ENCODE measurements around the gene GNB4. TPM values are rescaled to one million over a fixed set of nuclear protein-coding genes. Genes with fewer than 3 reads are reported as not detected.

GNB4 gene
- total RNA-seq, 4 donors from 2014 or later = 74.2 to 158 (median 82.1) TPM

DNA sequence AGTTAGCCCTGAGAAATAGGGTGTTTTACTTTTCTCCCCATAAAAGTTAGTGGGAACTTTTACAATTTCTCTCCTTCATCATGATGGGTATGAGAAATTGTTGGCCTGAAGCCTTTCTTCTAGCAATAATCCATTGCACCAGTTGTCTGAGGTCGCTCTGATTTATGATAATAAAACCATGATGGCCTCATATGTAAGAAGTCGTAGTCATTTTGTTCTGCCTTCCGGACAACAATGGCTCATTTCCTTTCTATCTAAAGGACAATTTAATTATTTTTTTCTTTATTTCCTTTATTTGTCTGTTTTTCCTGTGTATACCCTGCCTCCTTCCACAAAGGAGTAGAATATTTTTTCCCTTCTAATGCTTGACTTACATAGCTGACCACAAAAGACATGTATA is 31.6 kb upstream of the GNB4 start:
- H3K36me3 ChIP-seq = no peaks in the 10 kb centered on the region
- H3K9me3 ChIP-seq = no peaks in the 10 kb centered on the region
- no peak overlapping the region for H3K4me3 ChIP-seq
- H3K27ac ChIP-seq = no peak overlapping the region
- no peak for ATAC-seq
- H3K4me1 ChIP-seq = no peaks in the 10 kb centered on the region
- TF ChIP-seq POLR2AphosphoS5 (IDR thresholded peaks at IDR 0.05) (no peak), EP300 (IDR thresholded peaks at IDR 0.05) (no peak), POLR2A (IDR thresholded peaks at IDR 0.05) (no peak)
- TF ChIP-seq, protein P1, sequence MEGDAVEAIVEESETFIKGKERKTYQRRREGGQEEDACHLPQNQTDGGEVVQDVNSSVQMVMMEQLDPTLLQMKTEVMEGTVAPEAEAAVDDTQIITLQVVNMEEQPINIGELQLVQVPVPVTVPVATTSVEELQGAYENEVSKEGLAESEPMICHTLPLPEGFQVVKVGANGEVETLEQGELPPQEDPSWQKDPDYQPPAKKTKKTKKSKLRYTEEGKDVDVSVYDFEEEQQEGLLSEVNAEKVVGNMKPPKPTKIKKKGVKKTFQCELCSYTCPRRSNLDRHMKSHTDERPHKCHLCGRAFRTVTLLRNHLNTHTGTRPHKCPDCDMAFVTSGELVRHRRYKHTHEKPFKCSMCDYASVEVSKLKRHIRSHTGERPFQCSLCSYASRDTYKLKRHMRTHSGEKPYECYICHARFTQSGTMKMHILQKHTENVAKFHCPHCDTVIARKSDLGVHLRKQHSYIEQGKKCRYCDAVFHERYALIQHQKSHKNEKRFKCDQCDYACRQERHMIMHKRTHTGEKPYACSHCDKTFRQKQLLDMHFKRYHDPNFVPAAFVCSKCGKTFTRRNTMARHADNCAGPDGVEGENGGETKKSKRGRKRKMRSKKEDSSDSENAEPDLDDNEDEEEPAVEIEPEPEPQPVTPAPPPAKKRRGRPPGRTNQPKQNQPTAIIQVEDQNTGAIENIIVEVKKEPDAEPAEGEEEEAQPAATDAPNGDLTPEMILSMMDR (IDR thresholded peaks at IDR 0.05) = no peak
- WGBS, 2 donors (ENCODE audit: low coverage in 1 of 2) = 72 to 78% methylated on average over 3 of the region's 3 CpGs
- no peaks in the 10 kb centered on the region for H3K27me3 ChIP-seq

DNA sequence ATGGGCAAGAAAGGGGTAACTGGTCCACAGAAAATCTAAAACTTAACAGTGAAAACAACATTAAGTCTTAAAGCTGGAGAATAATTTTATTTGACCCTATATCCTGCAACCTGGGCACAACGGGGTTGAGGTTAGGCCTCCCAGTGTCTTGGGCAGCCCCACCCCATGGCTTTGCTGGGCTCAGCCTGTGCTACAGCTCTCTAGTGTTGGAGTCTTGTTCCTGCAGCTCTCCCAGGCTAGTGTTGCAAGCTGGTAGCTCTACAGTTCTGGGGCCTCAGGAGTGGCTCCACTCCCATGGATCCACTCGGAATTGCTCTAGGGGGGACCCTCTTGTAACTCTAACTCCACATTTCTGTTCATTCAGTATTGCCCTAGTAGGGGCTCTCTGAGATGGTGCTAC is 24.9 kb upstream of the GNB4 start:
- Histone ChIP-seq H3K27me3 (no peaks in the 10 kb centered on the region), H3K27ac (no peak overlapping the region), H3K36me3 (no peaks in the 10 kb centered on the region), H3K4me1 (no peaks in the 10 kb centered on the region), H3K9me3 (no peaks in the 10 kb centered on the region), H3K4me3 (no peak overlapping the region)
- no peak for ATAC-seq
- WGBS, 2 donors (ENCODE audit: low coverage in 1 of 2) = 88 to 100% methylated on average over 1 of the region's 2 CpGs
- TF ChIP-seq EP300 (IDR thresholded peaks at IDR 0.05) (no peak), POLR2AphosphoS5 (IDR thresholded peaks at IDR 0.05) (no peak), POLR2A (IDR thresholded peaks at IDR 0.05) (no peak)
- TF ChIP-seq, protein P1 (IDR thresholded peaks at IDR 0.05) = no peak

DNA sequence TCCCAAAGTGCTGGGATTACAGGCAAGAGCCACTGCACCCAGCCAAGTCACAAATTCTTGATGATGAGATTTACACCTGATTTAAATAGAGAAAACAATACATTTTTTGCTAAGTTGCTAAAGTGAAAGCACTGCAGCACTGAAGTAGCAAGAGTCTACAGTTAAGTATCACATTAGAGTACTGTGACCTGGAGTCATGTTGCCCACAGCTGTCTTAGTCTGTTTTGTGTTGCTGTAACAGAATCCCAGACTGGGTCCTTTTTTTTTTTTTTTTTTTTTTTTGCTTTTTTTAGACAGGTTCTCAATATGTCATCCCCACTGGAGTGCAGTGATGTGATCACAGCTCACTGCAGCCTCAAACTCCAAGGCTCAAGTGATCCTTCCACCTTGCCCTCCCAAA is 23.2 kb upstream of the GNB4 start:
- no peak overlapping the region for H3K27ac ChIP-seq
- no peak for ATAC-seq
- TF ChIP-seq, protein P1 (IDR thresholded peaks at IDR 0.05) = no peak
- TF ChIP-seq POLR2A (IDR thresholded peaks at IDR 0.05) (no peak), POLR2AphosphoS5 (IDR thresholded peaks at IDR 0.05) (no peak), EP300 (IDR thresholded peaks at IDR 0.05) (no peak)
- H3K4me1 ChIP-seq = no peaks in the 10 kb centered on the region
- H3K4me3 ChIP-seq = no peak overlapping the region
- no peaks in the 10 kb centered on the region for H3K9me3 ChIP-seq
- H3K36me3 ChIP-seq = no peaks in the 10 kb centered on the region
- H3K27me3 ChIP-seq = no peaks in the 10 kb centered on the region

DNA sequence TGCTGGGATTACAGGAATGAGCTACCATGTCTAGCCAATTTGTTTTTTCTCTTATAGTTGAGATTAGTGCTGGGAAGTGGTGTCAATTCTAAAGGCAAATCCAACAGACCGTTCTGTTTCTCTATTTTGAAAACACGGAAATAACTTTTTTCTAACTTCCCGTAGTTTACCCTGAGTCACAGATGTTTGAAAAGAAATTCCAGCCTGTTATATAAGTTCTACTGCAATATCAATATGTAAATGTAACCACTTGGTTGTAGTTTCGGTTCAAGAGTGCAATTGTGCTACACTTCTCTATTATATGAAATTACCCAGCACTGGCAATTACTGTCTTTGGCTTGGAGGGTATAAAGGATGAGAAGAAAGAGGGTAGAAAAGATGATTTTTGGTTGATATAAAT is 22.3 kb upstream of the GNB4 start:
- no peaks in the 10 kb centered on the region for H3K36me3 ChIP-seq
- peak; percentile 19 for ATAC-seq
- no peaks in the 10 kb centered on the region for H3K4me1 ChIP-seq
- no peaks in the 10 kb centered on the region for H3K27me3 ChIP-seq
- TF ChIP-seq POLR2AphosphoS5 (IDR thresholded peaks at IDR 0.05) = no peak
- no peak for TF ChIP-seq POLR2A (IDR thresholded peaks at IDR 0.05)
- TF ChIP-seq, protein P1 (IDR thresholded peaks at IDR 0.05) = no peak
- WGBS, 2 donors (ENCODE audit: low coverage in 1 of 2) = 65 to 100% methylated on average over 1 to 4 of the region's 4 CpGs
- H3K27ac ChIP-seq = peak overlapping the region in 2 of 4 donors; percentile 10 to 23
- H3K4me3 ChIP-seq = no peak overlapping the region
- no peaks in the 10 kb centered on the region for H3K9me3 ChIP-seq

DNA sequence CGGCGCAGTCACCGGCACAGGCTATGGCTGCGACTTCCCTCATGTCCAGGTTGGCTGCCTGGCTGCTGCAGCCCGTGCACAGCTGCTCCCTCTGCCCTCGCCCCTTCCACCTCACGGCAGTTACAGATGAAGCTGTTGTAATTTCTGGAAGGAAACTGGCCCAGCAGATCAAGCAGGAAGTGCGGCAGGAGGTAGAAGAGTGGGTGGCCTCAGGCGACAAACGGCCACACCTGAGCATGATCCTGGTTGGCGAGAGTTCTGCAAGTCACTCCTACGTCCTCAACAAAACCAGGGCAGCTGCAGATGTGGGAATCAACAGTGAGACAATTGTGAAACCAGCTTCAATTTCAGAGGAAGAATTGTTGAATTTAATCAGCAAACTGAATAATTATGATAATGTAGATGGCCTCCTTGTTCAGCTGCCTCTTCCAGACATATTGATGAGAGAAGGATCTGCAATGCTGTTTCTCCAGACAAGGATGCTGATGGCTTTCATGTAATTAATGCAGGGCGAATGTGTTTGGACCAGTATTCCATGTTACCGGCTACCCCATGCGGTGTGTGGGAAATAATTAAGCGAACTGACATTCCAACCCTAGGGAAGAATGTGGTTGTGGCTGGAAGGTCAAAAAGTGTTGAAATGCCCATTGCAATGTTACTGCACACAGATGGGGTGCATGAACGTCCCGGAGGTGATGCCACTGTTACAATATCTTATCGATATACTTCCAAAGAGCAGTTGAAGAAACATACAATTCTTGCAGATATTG is 13.2 kb upstream of the GNB4 start:
- 79 to 80% methylated on average over 11 to 13 of the region's 19 CpGs for WGBS, 2 donors (ENCODE audit: low coverage in 1 of 2)
- Histone ChIP-seq H3K27me3 (no peaks in the 10 kb centered on the region), H3K4me1 (no peaks in the 10 kb centered on the region), H3K27ac (no peak overlapping the region), H3K9me3 (no peaks in the 10 kb centered on the region), H3K36me3 (no peaks in the 10 kb centered on the region), H3K4me3 (no peak overlapping the region)
- ATAC-seq = no peak
- no peak for TF ChIP-seq POLR2AphosphoS5 (IDR thresholded peaks at IDR 0.05)
- no peak for TF ChIP-seq EP300 (IDR thresholded peaks at IDR 0.05)
- TF ChIP-seq POLR2A (IDR thresholded peaks at IDR 0.05) = no peak

Data from gastroesophageal sphincter (tissue), 4 donors.